K562 (cell line): Measurements from ENCODE around the gene COPS6. TPM values are rescaled to one million over a fixed set of nuclear protein-coding genes. Genes with fewer than 3 reads are reported as not detected.
A peak's percentile ranks its signal among the peaks of the same experiment; 100 is the strongest.

Source experiments
- ELF1 ChIP-seq: fragments of 200-800 bp; sonication (Bioruptor generic); IDR thresholded peaks from 2 replicates; pipeline ENCODE4 v1.6.1; 2016; ENCODE audit warnings: missing genetic modification characterization, missing compliant biosample characterization
- GABPB1 ChIP-seq: sonication (generic); formaldehyde crosslinking; IDR thresholded peaks from 2 replicates; pipeline ENCODE4 v1.8.0; 2022; ENCODE audit warnings: mild to moderate bottlenecking, missing genetic modification reagents
- GABPB2 ChIP-seq: fragments of 250-450 bp; sonication (Bioruptor Pico); conservative IDR thresholded peaks from 2 replicates; pipeline ENCODE4 v1.5.1; 2021; ENCODE audit warnings: mild to moderate bottlenecking
- HDAC1 ChIP-seq, 2 experiments: fragments of 450-650 bp; IDR thresholded peaks; 2 replicates each; pipeline ENCODE4 v1.6.1; 2016 to 2017; ENCODE audit warnings: inconsistent platforms in 1 of 2, mild to moderate bottlenecking in 1 of 2, moderate library complexity in 1 of 2
- HDAC3 ChIP-seq: fragments of 450-650 bp; IDR thresholded peaks from 2 replicates; pipeline ENCODE4 v1.6.1; 2018; ENCODE audit warnings: borderline replicate concordance, mild to moderate bottlenecking, moderate library complexity; ENCODE audit not compliant: partially characterized antibody
- HLTF ChIP-seq: fragments of 450-650 bp; IDR thresholded peaks from 2 replicates; pipeline ENCODE4 v1.6.1; 2016
- HOMEZ ChIP-seq: fragments of 250-450 bp; sonication (Bioruptor Pico); IDR thresholded peaks from 2 replicates; pipeline ENCODE4 v1.4.0; 2020; ENCODE audit warnings: mild to moderate bottlenecking, moderate library complexity
- HSF4 ChIP-seq: fragments of 250-450 bp; sonication (Bioruptor Pico); IDR thresholded peaks from 2 replicates; pipeline ENCODE4 v2.1.2; 2022; ENCODE audit warnings: mild to moderate bottlenecking, moderate library complexity, borderline replicate concordance
- JUND ChIP-seq, 2 experiments: IDR thresholded peaks; 2 replicates in 1 of 2; 3 replicates in 1 of 2; pipeline ENCODE4 v1.6.1; 2011; ENCODE audit warnings: borderline replicate concordance in 2 of 2, low read depth in 2 of 2, low read length in 2 of 2, improper control_type of control experiment in 1 of 2, missing biosample characterization in 1 of 2, missing genetic modification characterization in 1 of 2, missing genetic modification reagents in 1 of 2
- LEF1 ChIP-seq: fragments of 450-650 bp; IDR thresholded peaks from 2 replicates; pipeline ENCODE4 v1.6.1; 2016; ENCODE audit warnings: mild to moderate bottlenecking
- MAZ ChIP-seq, 2 experiments: fragments of 450-650 bp in 1 of 2; sonication (generic) in 1 of 2; formaldehyde crosslinking; IDR thresholded peaks in 1 of 2; conservative IDR thresholded peaks in 1 of 2; 2 replicates each; pipeline versions ENCODE4 v1.4.0 to v1.5.0; 2020; ENCODE audit warnings: mild to moderate bottlenecking in 1 of 2, missing genetic modification reagents in 1 of 2
- MCM7 ChIP-seq, 2 experiments: fragments of 450-650 bp; IDR thresholded peaks; 2 replicates each; pipeline ENCODE4 v1.6.1; 2016 to 2018
- NUFIP1 ChIP-seq: fragments of 450-650 bp; IDR thresholded peaks from 2 replicates; pipeline ENCODE4 v1.6.1; 2018; ENCODE audit not compliant: partially characterized antibody
- PHTF2 ChIP-seq: fragments of 250-450 bp; sonication (Bioruptor Pico); IDR thresholded peaks from 2 replicates; pipeline ENCODE4 v1.5.0; 2021; ENCODE audit warnings: mild to moderate bottlenecking
- POLR3A ChIP-seq: IDR thresholded peaks from 2 replicates; pipeline ENCODE4 v1.6.1; 2011; ENCODE audit warnings: borderline replicate concordance, mild to moderate bottlenecking, moderate library complexity; ENCODE audit not compliant: insufficient read length, insufficient read depth; ENCODE audit errors: extremely low read depth
- PRPF4 ChIP-seq: fragments of 200-400 bp; formaldehyde crosslinking; IDR thresholded peaks from one replicate; pipeline ENCODE4 v1.6.1; 2017; ENCODE audit warnings: low read length, low read depth, mild to moderate bottlenecking; ENCODE audit not compliant: insufficient read depth, poor library complexity, severe bottlenecking
- SMAD3 ChIP-seq: fragments of 450-650 bp; formaldehyde crosslinking; conservative IDR thresholded peaks from 2 replicates; pipeline ENCODE4 v1.4.0; 2020; ENCODE audit warnings: mild to moderate bottlenecking
- SMAD4 ChIP-seq: fragments of 250-450 bp; sonication (Bioruptor Pico); conservative IDR thresholded peaks from 2 replicates; pipeline ENCODE4 v1.8.0; 2021; ENCODE audit warnings: inconsistent platforms, mild to moderate bottlenecking, moderate library complexity
- TARDBP ChIP-seq: fragments of 450-650 bp; IDR thresholded peaks from 2 replicates; pipeline ENCODE4 v1.6.1; 2016
- TCFL5 ChIP-seq: fragments of 250-450 bp; sonication (Bioruptor Pico); conservative IDR thresholded peaks from 2 replicates; pipeline ENCODE4 v1.6.1; 2021; ENCODE audit warnings: mild to moderate bottlenecking, moderate library complexity, matching md5 sums
- TOE1 ChIP-seq, 2 experiments: fragments of 450-650 bp in 1 of 2; sonication (generic) in 1 of 2; formaldehyde crosslinking in 1 of 2; IDR thresholded peaks; 2 replicates each; pipeline versions ENCODE4 v1.7.1 to v1.8.0; 2016 to 2022; ENCODE audit warnings: borderline replicate concordance in 2 of 2, mild to moderate bottlenecking in 2 of 2, antibody characterized with exemption in 1 of 2, inconsistent platforms in 1 of 2, low read depth in 1 of 2, missing genetic modification reagents in 1 of 2, moderate library complexity in 1 of 2
- U2AF1 ChIP-seq: fragments of 200-400 bp; formaldehyde crosslinking; optimal IDR thresholded peaks from 2 replicates; pipeline ENCODE3; 2017; ENCODE audit warnings: mild to moderate bottlenecking, low read depth, low read length, moderate library complexity
- ZC3H8 ChIP-seq: fragments of 450-650 bp; IDR thresholded peaks from 2 replicates; pipeline ENCODE4 v1.6.1; 2017
- ZFP1 ChIP-seq: fragments of 450-650 bp; formaldehyde crosslinking; IDR thresholded peaks from 2 replicates; pipeline ENCODE4 v1.4.0; 2020; ENCODE audit warnings: mild to moderate bottlenecking, mixed read lengths
- ZFP36 ChIP-seq: fragments of 150-350 bp; IDR thresholded peaks from 2 replicates; pipeline ENCODE4 v1.6.1; 2018; ENCODE audit warnings: low read length, low read depth; ENCODE audit not compliant: partially characterized antibody
- ZNF445 ChIP-seq: fragments of 250-450 bp; sonication (Bioruptor Pico); IDR thresholded peaks from 2 replicates; pipeline ENCODE4 v1.4.0; 2020; ENCODE audit warnings: low read depth, mild to moderate bottlenecking, moderate library complexity
- ZNF561 ChIP-seq: fragments of 450-650 bp; formaldehyde crosslinking; conservative IDR thresholded peaks from 2 replicates; pipeline ENCODE4 v1.4.0; 2020; ENCODE audit warnings: mild to moderate bottlenecking, moderate library complexity
- ZSCAN32 ChIP-seq: fragments of 450-650 bp; formaldehyde crosslinking; IDR thresholded peaks from 2 replicates; pipeline ENCODE4 v1.4.0; 2020; ENCODE audit warnings: mild to moderate bottlenecking, moderate library complexity
- polyA plus RNA-seq, 8 experiments: library from polyadenylated mRNA; depleted of rRNA in 4 of 8; stranded (reverse) in 5 of 8; unstranded in 3 of 8; fragments of >200 nt; fragmentation: Nextera tagmentation in 2 of 8; fragmentation: Illumina TruSeq in 1 of 8; extraction: Ambion mirVana in 2 of 8; extraction: Trizol in 1 of 8; gene quantifications; 2 replicates each; pipeline versions ENCODE4 v1.2.1 to v1.2.3, GENCODE V29; 2011 to 2014; ENCODE audit warnings: inconsistent platforms in 1 of 8, missing spikeins in 1 of 8
- total RNA-seq, 7 experiments: library from RNA; depleted of rRNA in 6 of 7; stranded (reverse); fragments of >200 nt in 6 of 7; fragmentation: Illumina TruSeq in 2 of 7; extraction: Trizol in 2 of 7; gene quantifications; 2 replicates each; pipeline versions ENCODE4 v1.2.1 to v1.2.3, GENCODE V29; 2011 to 2021; ENCODE audit warnings: low replicate concordance in 1 of 7
- TF ChIP-seq, protein P1 (sequence below): fragments of 250-450 bp; sonication (Bioruptor Pico); IDR thresholded peaks from 2 replicates; pipeline ENCODE4 v1.6.1; 2021; ENCODE audit warnings: mild to moderate bottlenecking
- TF ChIP-seq, protein P2 (sequence below): fragments of 250-450 bp; sonication (Bioruptor Pico); IDR thresholded peaks from 2 replicates; pipeline ENCODE4 v1.8.0; 2021; ENCODE audit warnings: moderate library complexity, mild to moderate bottlenecking, inconsistent platforms

The COPS6 gene
- total and polyA plus RNA-seq, 9 of the 15 experiments (the other 6 are each of a cell fraction or from before 2014, with no cell fraction given): 63.0 to 331 (median 168) TPM

GRCh38 chr7:100132697-100133151 is 44.0 kb downstream of the COPS6 start (continued):
- no peak for TF ChIP-seq NUFIP1
- no peak for TF ChIP-seq HDAC1 (IDR thresholded peaks at IDR 0.05)
- TF ChIP-seq HSF4 (CRISPR knock-in tag): no peak
- no peak for TF ChIP-seq ZSCAN32 (CRISPR knock-in tag)
- no peak for TF ChIP-seq SMAD4 (CRISPR knock-in tag)
- TF ChIP-seq GABPB2 (CRISPR knock-in tag): no peak
- TF ChIP-seq TARDBP: no peak
- TF ChIP-seq PRPF4: no peak
- TF ChIP-seq ELF1: no peak
- TF ChIP-seq PHTF2 (CRISPR knock-in tag): no peak
- TF ChIP-seq HOMEZ (CRISPR knock-in tag): no peak
- no peak for TF ChIP-seq U2AF1
- TF ChIP-seq TOE1 (IDR thresholded peaks at IDR 0.05; ENCODE audit: borderline replicate concordance): peak; percentile 56; the same call in 1 of the 2 replicates
- no peak for TF ChIP-seq TOE1 (CRISPR knock-in tag; IDR thresholded peaks at IDR 0.05; ENCODE audit: borderline replicate concordance, low read depth)
- no peak for TF ChIP-seq SMAD3
- no peak for TF ChIP-seq POLR3A
- no peak for TF ChIP-seq ZNF561 (CRISPR knock-in tag)
- no peak for TF ChIP-seq ZFP1 (CRISPR knock-in tag)
- no peak for TF ChIP-seq HDAC3
- TF ChIP-seq HLTF: no peak
- peak; percentile 7 for TF ChIP-seq ZFP36
- TF ChIP-seq LEF1: no peak
- TF ChIP-seq MAZ (CRISPR knock-in tag; conservative IDR thresholded peaks at IDR 0.05 in 1 of 2, IDR thresholded peaks at IDR 0.05 in 1 of 2): peak in 1 of 2 experiments; percentile 77; a peak in 1 of 4 replicates
- TF ChIP-seq MCM7 (IDR thresholded peaks at IDR 0.05): no peak
- no peak for TF ChIP-seq TCFL5 (CRISPR knock-in tag)
- TF ChIP-seq, protein P1, sequence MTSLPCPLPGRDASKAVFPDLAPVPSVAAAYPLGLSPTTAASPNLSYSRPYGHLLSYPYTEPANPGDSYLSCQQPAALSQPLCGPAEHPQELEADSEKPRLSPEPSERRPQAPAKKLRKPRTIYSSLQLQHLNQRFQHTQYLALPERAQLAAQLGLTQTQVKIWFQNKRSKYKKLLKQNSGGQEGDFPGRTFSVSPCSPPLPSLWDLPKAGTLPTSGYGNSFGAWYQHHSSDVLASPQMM (CRISPR knock-in tag): no peak
- TF ChIP-seq ZNF445 (CRISPR knock-in tag): no peak
- no peak; the same call in 1 of the 2 replicates for TF ChIP-seq ZC3H8
- TF ChIP-seq GABPB1 (CRISPR knock-in tag): no peak
- TF ChIP-seq JUND (IDR thresholded peaks at IDR 0.05; ENCODE audit: borderline replicate concordance, low read depth, low read length): peak; percentile 59; the same call in 1 of the 2 replicates
- no peak; the same call in 2 of the 3 replicates for TF ChIP-seq JUND (tag; IDR thresholded peaks at IDR 0.05; ENCODE audit: borderline replicate concordance, low read depth, low read length)
- TF ChIP-seq, protein P2, sequence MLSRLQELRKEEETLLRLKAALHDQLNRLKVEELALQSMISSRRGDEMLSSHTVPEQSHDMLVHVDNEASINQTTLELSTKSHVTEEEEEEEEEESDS (CRISPR knock-in tag): no peak
